GM12878 (cell line): Measurements from ENCODE around the gene PFKFB3. TPM values are rescaled to one million over a fixed set of nuclear protein-coding genes. Genes with fewer than 3 reads are reported as not detected.

ENCODE experiments used
- BRCA1 ChIP-seq: IDR thresholded peaks from 2 replicates; pipeline ENCODE4 v1.6.1; 2011; ENCODE audit warnings: low read depth, low read length, improper control_type of control experiment
- CHD2 ChIP-seq: IDR thresholded peaks from 2 replicates; pipeline ENCODE4 v1.6.1; 2011; ENCODE audit warnings: low read depth, low read length, improper control_type of control experiment, borderline replicate concordance
- EGR1 ChIP-seq, 2 experiments: IDR thresholded peaks; 1 replicate in 1 of 2; 2 replicates in 1 of 2; pipeline ENCODE4 v1.6.1; 2011 to 2012; ENCODE audit warnings: low read depth in 2 of 2, low read length in 2 of 2, borderline replicate concordance in 1 of 2, mild to moderate bottlenecking in 1 of 2, moderate library complexity in 1 of 2
- ETV6 ChIP-seq, 2 experiments: fragments of 450-650 bp in 1 of 2; IDR thresholded peaks in 1 of 2; conservative IDR thresholded peaks in 1 of 2; 2 replicates each; pipeline ENCODE4 v1.6.1; 2014; ENCODE audit warnings: antibody characterized with exemption in 1 of 2, borderline replicate concordance in 1 of 2, low read depth in 1 of 2, mild to moderate bottlenecking in 1 of 2, moderate library complexity in 1 of 2
- GATAD2B ChIP-seq: fragments of 450-650 bp; conservative IDR thresholded peaks from 2 replicates; pipeline ENCODE4 v1.6.1; 2017; ENCODE audit warnings: low read depth, mild to moderate bottlenecking, moderate library complexity
- NR2C1 ChIP-seq: fragments of 450-650 bp; IDR thresholded peaks from 2 replicates; pipeline ENCODE4 v1.6.1; 2017; ENCODE audit warnings: antibody characterized with exemption, mild to moderate bottlenecking, moderate library complexity
- RBBP5 ChIP-seq: fragments of 200-600 bp; sonication (generic); conservative IDR thresholded peaks from 2 replicates; pipeline ENCODE4 v1.6.1; 2016
- SP1 ChIP-seq: IDR thresholded peaks from one replicate; pipeline ENCODE4 v1.6.1; 2011; ENCODE audit warnings: low read depth, low read length
- STAT3 ChIP-seq: IDR thresholded peaks from 2 replicates; pipeline ENCODE4 v1.6.1; 2011; ENCODE audit warnings: low read depth, low read length, improper control_type of control experiment
- polyA plus RNA-seq, 11 experiments: library from polyadenylated mRNA; depleted of rRNA in 4 of 11; unstranded in 6 of 11; stranded (reverse) in 5 of 11; fragments of >200 nt; fragmentation: Nextera tagmentation in 4 of 11; fragmentation: Illumina TruSeq in 1 of 11; extraction: Ambion mirVana in 4 of 11; extraction: Trizol in 1 of 11; gene quantifications; 1 replicate in 1 of 11; 2 replicates in 10 of 11; pipeline versions ENCODE4 v1.2.1 to v1.2.3, GENCODE V29; 2011 to 2016; ENCODE audit warnings: inconsistent platforms in 2 of 11, missing spikeins in 2 of 11, low read depth in 1 of 11
- total RNA-seq, 4 experiments: library from RNA; depleted of rRNA in 3 of 4; stranded (reverse); fragments of >200 nt in 3 of 4; fragmentation: Illumina TruSeq in 1 of 4; extraction: Trizol in 1 of 4; gene quantifications; 2 replicates each; pipeline versions ENCODE4 v1.2.1 to v1.2.3, GENCODE V29; 2013 to 2021
- TF ChIP-seq, protein P1 (sequence below): fragments of 450-650 bp; IDR thresholded peaks from 2 replicates; pipeline ENCODE4 v1.6.1; 2017; ENCODE audit warnings: mild to moderate bottlenecking, moderate library complexity
- TF ChIP-seq, protein P2 (sequence below): IDR thresholded peaks from 2 replicates; pipeline ENCODE4 v1.6.1; 2012; ENCODE audit warnings: improper control_type of control experiment, low read depth, low read length; ENCODE audit not compliant: insufficient replicate concordance
- TF ChIP-seq, protein P3 (sequence below): IDR thresholded peaks from 2 replicates; pipeline ENCODE4 v1.6.1; 2012; ENCODE audit warnings: low read depth, low read length, improper control_type of control experiment
- TF ChIP-seq, protein P4 (sequence below): fragments of 450-650 bp; IDR thresholded peaks from 2 replicates; pipeline ENCODE4 v1.6.1; 2017; ENCODE audit warnings: antibody characterized with exemption, mild to moderate bottlenecking, moderate library complexity

PFKFB3 gene
- total and polyA plus RNA-seq, 10 of the 15 experiments (the other 5 are each of a cell fraction or from before 2014, with no cell fraction given), result 1.6 to 46.7 (median 13.7) TPM

DNA sequence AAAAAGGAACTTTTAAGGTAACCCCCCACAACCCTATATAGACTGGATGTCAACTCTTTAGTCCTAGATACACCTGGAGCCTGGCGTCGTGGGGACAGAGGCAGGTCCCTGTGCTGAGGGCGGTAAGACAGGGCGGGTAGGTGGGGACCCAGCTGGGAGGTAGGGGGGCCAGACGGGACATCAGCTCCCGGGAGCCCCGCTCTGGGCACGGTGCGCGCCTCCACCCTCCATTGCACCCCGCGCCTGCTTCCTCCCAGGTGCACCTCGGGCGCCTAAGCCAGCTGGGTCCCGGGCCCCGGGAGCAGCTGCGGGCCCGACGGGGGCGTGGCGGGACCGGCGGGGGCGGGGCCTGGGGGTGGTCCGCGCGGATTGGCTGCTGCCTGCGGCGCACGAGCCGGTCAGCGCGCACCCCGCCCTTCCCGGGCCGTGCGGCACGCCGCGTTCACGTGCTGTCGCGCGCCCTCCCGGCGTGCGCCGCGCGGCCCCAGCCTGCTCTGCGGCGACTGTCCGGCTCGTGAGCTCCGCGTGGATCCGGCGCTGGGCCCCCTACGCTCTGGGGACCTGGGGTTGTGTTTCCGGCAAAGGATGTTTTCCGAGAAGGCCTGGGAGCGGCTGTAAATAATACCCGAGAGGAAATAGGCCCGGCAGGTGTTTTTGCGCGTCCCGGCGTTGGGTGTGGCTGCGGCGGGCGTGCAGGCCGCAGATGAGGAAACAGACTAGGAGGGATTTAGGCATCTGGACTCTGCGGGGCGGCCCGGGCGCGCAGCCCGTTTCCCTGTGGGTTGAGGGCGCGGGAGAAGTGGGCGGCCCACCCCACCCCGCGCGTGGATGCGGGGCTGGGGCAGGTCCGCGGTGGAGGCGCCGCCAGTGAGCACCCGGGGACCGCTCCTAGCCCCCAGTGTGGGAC lies 39.1 kb upstream of the PFKFB3 start (continued):
- TF ChIP-seq, protein P1, sequence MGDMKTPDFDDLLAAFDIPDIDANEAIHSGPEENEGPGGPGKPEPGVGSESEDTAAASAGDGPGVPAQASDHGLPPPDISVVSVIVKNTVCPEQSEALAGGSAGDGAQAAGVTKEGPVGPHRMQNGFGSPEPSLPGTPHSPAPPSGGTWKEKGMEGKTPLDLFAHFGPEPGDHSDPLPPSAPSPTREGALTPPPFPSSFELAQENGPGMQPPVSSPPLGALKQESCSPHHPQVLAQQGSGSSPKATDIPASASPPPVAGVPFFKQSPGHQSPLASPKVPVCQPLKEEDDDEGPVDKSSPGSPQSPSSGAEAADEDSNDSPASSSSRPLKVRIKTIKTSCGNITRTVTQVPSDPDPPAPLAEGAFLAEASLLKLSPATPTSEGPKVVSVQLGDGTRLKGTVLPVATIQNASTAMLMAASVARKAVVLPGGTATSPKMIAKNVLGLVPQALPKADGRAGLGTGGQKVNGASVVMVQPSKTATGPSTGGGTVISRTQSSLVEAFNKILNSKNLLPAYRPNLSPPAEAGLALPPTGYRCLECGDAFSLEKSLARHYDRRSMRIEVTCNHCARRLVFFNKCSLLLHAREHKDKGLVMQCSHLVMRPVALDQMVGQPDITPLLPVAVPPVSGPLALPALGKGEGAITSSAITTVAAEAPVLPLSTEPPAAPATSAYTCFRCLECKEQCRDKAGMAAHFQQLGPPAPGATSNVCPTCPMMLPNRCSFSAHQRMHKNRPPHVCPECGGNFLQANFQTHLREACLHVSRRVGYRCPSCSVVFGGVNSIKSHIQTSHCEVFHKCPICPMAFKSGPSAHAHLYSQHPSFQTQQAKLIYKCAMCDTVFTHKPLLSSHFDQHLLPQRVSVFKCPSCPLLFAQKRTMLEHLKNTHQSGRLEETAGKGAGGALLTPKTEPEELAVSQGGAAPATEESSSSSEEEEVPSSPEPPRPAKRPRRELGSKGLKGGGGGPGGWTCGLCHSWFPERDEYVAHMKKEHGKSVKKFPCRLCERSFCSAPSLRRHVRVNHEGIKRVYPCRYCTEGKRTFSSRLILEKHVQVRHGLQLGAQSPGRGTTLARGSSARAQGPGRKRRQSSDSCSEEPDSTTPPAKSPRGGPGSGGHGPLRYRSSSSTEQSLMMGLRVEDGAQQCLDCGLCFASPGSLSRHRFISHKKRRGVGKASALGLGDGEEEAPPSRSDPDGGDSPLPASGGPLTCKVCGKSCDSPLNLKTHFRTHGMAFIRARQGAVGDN, result peak; percentile 99
- TF ChIP-seq SP1 (peak; percentile 52), NR2C1 (peak; percentile 34; the same call in 1 of the 2 replicates), RBBP5 (no peak), GATAD2B (peak; percentile 51; the same call in 1 of the 2 replicates), ETV6 (conservative IDR thresholded peaks at IDR 0.05 in 1 of 2, IDR thresholded peaks at IDR 0.05 in 1 of 2; ENCODE audit: borderline replicate concordance in 1 of 2, low read depth in 1 of 2) (peak in 1 of 2 experiments; percentile 46; a peak in 1 of 4 replicates), STAT3 (no peak), EGR1 (IDR thresholded peaks at IDR 0.05; ENCODE audit: borderline replicate concordance in 1 of 2, low read depth in 2 of 2, low read length in 2 of 2) (peak; percentile 63 to 73), BRCA1 (no peak), CHD2 (0 out of 2 replicates have a peak, but pooled peaks have one; percentile 32)
- TF ChIP-seq, protein P2, sequence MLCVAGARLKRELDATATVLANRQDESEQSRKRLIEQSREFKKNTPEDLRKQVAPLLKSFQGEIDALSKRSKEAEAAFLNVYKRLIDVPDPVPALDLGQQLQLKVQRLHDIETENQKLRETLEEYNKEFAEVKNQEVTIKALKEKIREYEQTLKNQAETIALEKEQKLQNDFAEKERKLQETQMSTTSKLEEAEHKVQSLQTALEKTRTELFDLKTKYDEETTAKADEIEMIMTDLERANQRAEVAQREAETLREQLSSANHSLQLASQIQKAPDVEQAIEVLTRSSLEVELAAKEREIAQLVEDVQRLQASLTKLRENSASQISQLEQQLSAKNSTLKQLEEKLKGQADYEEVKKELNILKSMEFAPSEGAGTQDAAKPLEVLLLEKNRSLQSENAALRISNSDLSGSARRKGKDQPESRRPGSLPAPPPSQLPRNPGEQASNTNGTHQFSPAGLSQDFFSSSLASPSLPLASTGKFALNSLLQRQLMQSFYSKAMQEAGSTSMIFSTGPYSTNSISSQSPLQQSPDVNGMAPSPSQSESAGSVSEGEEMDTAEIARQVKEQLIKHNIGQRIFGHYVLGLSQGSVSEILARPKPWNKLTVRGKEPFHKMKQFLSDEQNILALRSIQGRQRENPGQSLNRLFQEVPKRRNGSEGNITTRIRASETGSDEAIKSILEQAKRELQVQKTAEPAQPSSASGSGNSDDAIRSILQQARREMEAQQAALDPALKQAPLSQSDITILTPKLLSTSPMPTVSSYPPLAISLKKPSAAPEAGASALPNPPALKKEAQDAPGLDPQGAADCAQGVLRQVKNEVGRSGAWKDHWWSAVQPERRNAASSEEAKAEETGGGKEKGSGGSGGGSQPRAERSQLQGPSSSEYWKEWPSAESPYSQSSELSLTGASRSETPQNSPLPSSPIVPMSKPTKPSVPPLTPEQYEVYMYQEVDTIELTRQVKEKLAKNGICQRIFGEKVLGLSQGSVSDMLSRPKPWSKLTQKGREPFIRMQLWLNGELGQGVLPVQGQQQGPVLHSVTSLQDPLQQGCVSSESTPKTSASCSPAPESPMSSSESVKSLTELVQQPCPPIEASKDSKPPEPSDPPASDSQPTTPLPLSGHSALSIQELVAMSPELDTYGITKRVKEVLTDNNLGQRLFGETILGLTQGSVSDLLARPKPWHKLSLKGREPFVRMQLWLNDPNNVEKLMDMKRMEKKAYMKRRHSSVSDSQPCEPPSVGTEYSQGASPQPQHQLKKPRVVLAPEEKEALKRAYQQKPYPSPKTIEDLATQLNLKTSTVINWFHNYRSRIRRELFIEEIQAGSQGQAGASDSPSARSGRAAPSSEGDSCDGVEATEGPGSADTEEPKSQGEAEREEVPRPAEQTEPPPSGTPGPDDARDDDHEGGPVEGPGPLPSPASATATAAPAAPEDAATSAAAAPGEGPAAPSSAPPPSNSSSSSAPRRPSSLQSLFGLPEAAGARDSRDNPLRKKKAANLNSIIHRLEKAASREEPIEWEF, result no peak
- TF ChIP-seq, protein P3, sequence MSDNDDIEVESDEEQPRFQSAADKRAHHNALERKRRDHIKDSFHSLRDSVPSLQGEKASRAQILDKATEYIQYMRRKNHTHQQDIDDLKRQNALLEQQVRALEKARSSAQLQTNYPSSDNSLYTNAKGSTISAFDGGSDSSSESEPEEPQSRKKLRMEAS, result peak; percentile 95
- TF ChIP-seq, protein P4, sequence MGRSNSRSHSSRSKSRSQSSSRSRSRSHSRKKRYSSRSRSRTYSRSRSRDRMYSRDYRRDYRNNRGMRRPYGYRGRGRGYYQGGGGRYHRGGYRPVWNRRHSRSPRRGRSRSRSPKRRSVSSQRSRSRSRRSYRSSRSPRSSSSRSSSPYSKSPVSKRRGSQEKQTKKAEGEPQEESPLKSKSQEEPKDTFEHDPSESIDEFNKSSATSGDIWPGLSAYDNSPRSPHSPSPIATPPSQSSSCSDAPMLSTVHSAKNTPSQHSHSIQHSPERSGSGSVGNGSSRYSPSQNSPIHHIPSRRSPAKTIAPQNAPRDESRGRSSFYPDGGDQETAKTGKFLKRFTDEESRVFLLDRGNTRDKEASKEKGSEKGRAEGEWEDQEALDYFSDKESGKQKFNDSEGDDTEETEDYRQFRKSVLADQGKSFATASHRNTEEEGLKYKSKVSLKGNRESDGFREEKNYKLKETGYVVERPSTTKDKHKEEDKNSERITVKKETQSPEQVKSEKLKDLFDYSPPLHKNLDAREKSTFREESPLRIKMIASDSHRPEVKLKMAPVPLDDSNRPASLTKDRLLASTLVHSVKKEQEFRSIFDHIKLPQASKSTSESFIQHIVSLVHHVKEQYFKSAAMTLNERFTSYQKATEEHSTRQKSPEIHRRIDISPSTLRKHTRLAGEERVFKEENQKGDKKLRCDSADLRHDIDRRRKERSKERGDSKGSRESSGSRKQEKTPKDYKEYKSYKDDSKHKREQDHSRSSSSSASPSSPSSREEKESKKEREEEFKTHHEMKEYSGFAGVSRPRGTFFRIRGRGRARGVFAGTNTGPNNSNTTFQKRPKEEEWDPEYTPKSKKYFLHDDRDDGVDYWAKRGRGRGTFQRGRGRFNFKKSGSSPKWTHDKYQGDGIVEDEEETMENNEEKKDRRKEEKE, result peak; percentile 74; the same call in 1 of the 2 replicates
